AG10803 (cell line): Measurements from ENCODE around the gene MYCN.
"Not testable (repeated sequence)": the region's sequence is repeated elsewhere in the genome, so short reads cannot be mapped to it uniquely, and the experiment has no call there.

ENCODE experiments used
- DNase-seq: peaks from one replicate; pipeline ENCODE4 v3.0.0; 2010; ENCODE audit warnings: low read depth
- H3K4me3 ChIP-seq: 2 replicates; pipeline ENCODE4 v1.5.1; 2011; ENCODE audit warnings: mild to moderate bottlenecking, low read length, control low read depth
- CTCF ChIP-seq: conservative IDR thresholded peaks from 2 replicates; pipeline ENCODE4 v1.5.1; 2011; ENCODE audit warnings: mild to moderate bottlenecking, low read length, control low read depth, inconsistent platforms

The MYCN gene

GRCh38 chr2:15959331-15960153, 19.2 kb downstream of the MYCN start:
- no peak for TF ChIP-seq CTCF
- no peak for DNase-seq
- H3K4me3 ChIP-seq, result no peak overlapping the region

GRCh38 chr2:15960154-15960520, 19.8 kb downstream of the MYCN start:
- DNase-seq, H3K4me3 ChIP-seq: not testable (repeated sequence)

- H3K4me3 ChIP-seq, DNase-seq: not testable (repeated sequence)
Observed at GRCh38 chr2:15963109-15963976, 23.0 kb downstream of the MYCN start.

- TF ChIP-seq CTCF, result no peak
- H3K4me3 ChIP-seq, result no peak overlapping the region
- no peak for DNase-seq
Observed at GRCh38 chr2:15963977-15964670, 23.8 kb downstream of the MYCN start.

- no peak overlapping the region for H3K4me3 ChIP-seq
- TF ChIP-seq CTCF, result no peak
- no peak for DNase-seq
Observed at GRCh38 chr2:15964936-15965563, 24.7 kb downstream of the MYCN start.

GRCh38 chr2:15965564-15966019, 25.2 kb downstream of the MYCN start:
- no peak for TF ChIP-seq CTCF

GRCh38 chr2:15967415-15968279, 27.3 kb downstream of the MYCN start:
- H3K4me3 ChIP-seq, result no peak overlapping the region
- no peak for DNase-seq
- TF ChIP-seq CTCF, result no peak

More at GRCh38 chr2:15965564-15966019, 25.2 kb downstream of the MYCN start:
- no peak for DNase-seq
- no peak overlapping the region for H3K4me3 ChIP-seq
